Left ventricle myocardium inferior (tissue), 1 donor: ENCODE data around the gene SPDYE18. TPM values are rescaled to one million over a fixed set of nuclear protein-coding genes. Genes with fewer than 3 reads are reported as not detected.

Source experiments
- total RNA-seq: library from RNA; stranded (reverse); fragmentation: NEBNext Ultra II Directional; extraction: Animal tissue kit (Norgen Biotek cat#: 25700); gene quantifications from one replicate; pipeline ENCODE4 v1.2.1, GENCODE V29; 2021
- donor health status: DM: no; HTN: yes; CAD: no; lungs with severe emphysema.

Gene SPDYE18
- total RNA-seq, 1 donor from 2014 or later, result not detected

Other genes starting within 250 kb of the SPDYE18 start
- not detected for gene SPDYE17, start 30.2 kb downstream of the SPDYE18 start, total RNA-seq
- 4.7 TPM for gene CCDC146, start 60.1 kb upstream of the SPDYE18 start, total RNA-seq
- 10.6 TPM for gene FGL2, start 137.3 kb upstream of the SPDYE18 start, total RNA-seq